ENCODE measurements around the gene FYTTD1. TPM values are rescaled to one million over a fixed set of nuclear protein-coding genes. Genes with fewer than 3 reads are reported as not detected.
A peak's percentile ranks its signal among the peaks of the same experiment; 100 is the strongest.

The FYTTD1 gene
- total and polyA plus RNA-seq, 9 donors = 44.7 to 79.9 (median 62.8) TPM

- no peak overlapping the region for H3K27ac ChIP-seq (ENCODE audit: low read length)
- H3K4me1 ChIP-seq (ENCODE audit: control insufficient read depth, insufficient read depth, low read length) = peaks cover 3% of the 10 kb centered on the region
- H3K27me3 ChIP-seq (ENCODE audit: control insufficient read depth, insufficient read depth, low read length) = no peaks in the 10 kb centered on the region
- H3K9me3 ChIP-seq (replicated peaks; ENCODE audit: control insufficient read depth, low read depth, low read length) = no peaks in the 10 kb centered on the region
- no peak overlapping the region for H3K4me3 ChIP-seq (ENCODE audit: low read length)
- DNase-seq = no peak
- no CpG with 5 or more reads among the region's 8 CpGs for WGBS (ENCODE audit: insufficient coverage)
- H3K36me3 ChIP-seq (ENCODE audit: control insufficient read depth, insufficient read depth, low read length) = no peaks in the 10 kb centered on the region
Measured at GRCh38 chr3:197801891-197802778, 52.5 kb downstream of the FYTTD1 start.

- Histone ChIP-seq H3K27me3 (ENCODE audit: control insufficient read depth, insufficient read depth, low read length) (no peaks in the 10 kb centered on the region), H3K9me3 (replicated peaks; ENCODE audit: control insufficient read depth, low read depth, low read length) (no peaks in the 10 kb centered on the region), H3K27ac (ENCODE audit: low read length) (no peak overlapping the region), H3K4me3 (ENCODE audit: low read length) (no peak overlapping the region), H3K4me1 (ENCODE audit: control insufficient read depth, insufficient read depth, low read length) (peaks cover 3% of the 10 kb centered on the region), H3K36me3 (ENCODE audit: control insufficient read depth, insufficient read depth, low read length) (no peaks in the 10 kb centered on the region)
- no peak for DNase-seq
- 100% methylated on average over 1 of the region's 3 CpGs for WGBS (ENCODE audit: insufficient coverage)
Measured at GRCh38 chr3:197802779-197803459, 53.2 kb downstream of the FYTTD1 start.

DNA sequence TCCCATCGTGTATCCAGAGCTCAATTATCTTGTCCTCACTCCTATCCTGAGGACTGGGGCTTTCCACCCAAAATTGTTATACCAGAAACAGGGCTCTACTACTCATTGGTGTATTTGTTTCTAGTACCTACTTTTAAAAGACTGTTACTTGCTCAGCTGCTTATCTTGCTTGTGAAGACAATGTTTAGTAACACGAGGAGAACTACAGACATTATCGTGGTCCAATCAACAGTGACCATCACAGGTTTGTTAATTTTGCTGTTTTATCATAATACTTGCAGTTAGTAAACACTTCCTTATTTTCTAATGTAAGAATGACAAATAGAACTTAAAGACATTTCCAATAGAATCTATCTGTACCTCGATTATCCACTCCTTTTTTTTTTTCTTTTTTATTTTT lies 54.8 kb downstream of the FYTTD1 start:
- H3K4me1 ChIP-seq (ENCODE audit: control insufficient read depth, insufficient read depth, low read length) = no peaks in the 10 kb centered on the region
- DNase-seq = no peak
- H3K27ac ChIP-seq (ENCODE audit: low read length) = no peak overlapping the region
- no peaks in the 10 kb centered on the region for H3K27me3 ChIP-seq (ENCODE audit: control insufficient read depth, insufficient read depth, low read length)
- no peaks in the 10 kb centered on the region for H3K36me3 ChIP-seq (ENCODE audit: control insufficient read depth, insufficient read depth, low read length)
- no CpG with 5 or more reads among the region's 4 CpGs for WGBS (ENCODE audit: insufficient coverage)
- H3K9me3 ChIP-seq (replicated peaks; ENCODE audit: control insufficient read depth, low read depth, low read length) = no peaks in the 10 kb centered on the region
- no peak overlapping the region for H3K4me3 ChIP-seq (ENCODE audit: low read length)

GRCh38 chr3:197807969-197808587 lies 58.4 kb downstream of the FYTTD1 start:
- no peak for DNase-seq
- no peaks in the 10 kb centered on the region for H3K27me3 ChIP-seq (ENCODE audit: control insufficient read depth, insufficient read depth, low read length)
- no peaks in the 10 kb centered on the region for H3K4me1 ChIP-seq (ENCODE audit: control insufficient read depth, insufficient read depth, low read length)
- H3K27ac ChIP-seq (ENCODE audit: low read length) = no peak overlapping the region
- no peaks in the 10 kb centered on the region for H3K36me3 ChIP-seq (ENCODE audit: control insufficient read depth, insufficient read depth, low read length)
- no peaks in the 10 kb centered on the region for H3K9me3 ChIP-seq (replicated peaks; ENCODE audit: control insufficient read depth, low read depth, low read length)
- H3K4me3 ChIP-seq (ENCODE audit: low read length) = no peak overlapping the region
- no CpG with 5 or more reads among the region's 4 CpGs for WGBS (ENCODE audit: insufficient coverage)

- Histone ChIP-seq H3K27ac (ENCODE audit: low read length) (peak overlapping the region; percentile 29), H3K27me3 (ENCODE audit: control insufficient read depth, insufficient read depth, low read length) (no peaks in the 10 kb centered on the region), H3K9me3 (replicated peaks; ENCODE audit: control insufficient read depth, low read depth, low read length) (no peaks in the 10 kb centered on the region), H3K36me3 (ENCODE audit: control insufficient read depth, insufficient read depth, low read length) (no peaks in the 10 kb centered on the region), H3K4me1 (ENCODE audit: control insufficient read depth, insufficient read depth, low read length) (no peaks in the 10 kb centered on the region), H3K4me3 (ENCODE audit: low read length) (no peak overlapping the region)
- 100% methylated on average over 1 of the region's 2 CpGs for WGBS (ENCODE audit: insufficient coverage)
- peak; percentile 82 for DNase-seq
Measured at GRCh38 chr3:197809356-197810020, 59.8 kb downstream of the FYTTD1 start.

- peak overlapping the region; percentile 20 for H3K27ac ChIP-seq (ENCODE audit: low read length)
- H3K4me3 ChIP-seq (ENCODE audit: low read length) = no peak overlapping the region
- 83% methylated on average over 1 of the region's 6 CpGs for WGBS (ENCODE audit: insufficient coverage)
- H3K4me1 ChIP-seq (ENCODE audit: control insufficient read depth, insufficient read depth, low read length) = no peaks in the 10 kb centered on the region
- H3K36me3 ChIP-seq (ENCODE audit: control insufficient read depth, insufficient read depth, low read length) = no peaks in the 10 kb centered on the region
- DNase-seq = no peak
- no peaks in the 10 kb centered on the region for H3K27me3 ChIP-seq (ENCODE audit: control insufficient read depth, insufficient read depth, low read length)
- no peaks in the 10 kb centered on the region for H3K9me3 ChIP-seq (replicated peaks; ENCODE audit: control insufficient read depth, low read depth, low read length)
Measured at GRCh38 chr3:197810901-197811300, 61.2 kb downstream of the FYTTD1 start.

DNA sequence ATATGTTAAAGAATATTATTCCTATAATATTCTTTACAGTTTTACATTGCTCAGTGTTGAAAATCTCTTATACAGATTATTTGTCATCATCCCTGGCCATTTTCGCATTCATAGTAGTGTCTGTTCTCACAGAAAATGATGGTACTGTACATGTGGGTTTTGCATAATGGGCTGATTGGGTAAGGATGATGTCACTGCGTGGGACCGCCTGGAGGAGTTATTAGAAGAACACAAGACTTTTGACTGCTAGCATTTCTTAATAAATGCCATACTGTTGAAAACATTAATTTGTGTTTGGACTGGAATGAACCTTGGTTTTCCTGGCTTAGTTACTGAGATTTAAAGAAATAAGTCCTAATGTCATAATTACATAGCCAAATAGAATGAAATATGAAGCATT lies 61.7 kb downstream of the FYTTD1 start:
- no CpG with 5 or more reads among the region's 3 CpGs for WGBS (ENCODE audit: insufficient coverage)
- no peak overlapping the region for H3K27ac ChIP-seq (ENCODE audit: low read length)
- H3K4me1 ChIP-seq (ENCODE audit: control insufficient read depth, insufficient read depth, low read length) = no peaks in the 10 kb centered on the region
- no peaks in the 10 kb centered on the region for H3K27me3 ChIP-seq (ENCODE audit: control insufficient read depth, insufficient read depth, low read length)
- H3K4me3 ChIP-seq (ENCODE audit: low read length) = no peak overlapping the region
- no peaks in the 10 kb centered on the region for H3K36me3 ChIP-seq (ENCODE audit: control insufficient read depth, insufficient read depth, low read length)
- H3K9me3 ChIP-seq (replicated peaks; ENCODE audit: control insufficient read depth, low read depth, low read length) = no peaks in the 10 kb centered on the region
- DNase-seq = peak; percentile 80

- Histone ChIP-seq H3K4me1 (ENCODE audit: control insufficient read depth, insufficient read depth, low read length) (no peaks in the 10 kb centered on the region), H3K9me3 (replicated peaks; ENCODE audit: control insufficient read depth, low read depth, low read length) (no peaks in the 10 kb centered on the region), H3K27me3 (ENCODE audit: control insufficient read depth, insufficient read depth, low read length) (no peaks in the 10 kb centered on the region), H3K36me3 (ENCODE audit: control insufficient read depth, insufficient read depth, low read length) (no peaks in the 10 kb centered on the region), H3K4me3 (ENCODE audit: low read length) (no peak overlapping the region), H3K27ac (ENCODE audit: low read length) (no peak overlapping the region)
- no peak for DNase-seq
- WGBS (ENCODE audit: insufficient coverage) = no CpG with 5 or more reads among the region's 4 CpGs
Measured at GRCh38 chr3:197814372-197814771, 64.7 kb downstream of the FYTTD1 start.

DNA sequence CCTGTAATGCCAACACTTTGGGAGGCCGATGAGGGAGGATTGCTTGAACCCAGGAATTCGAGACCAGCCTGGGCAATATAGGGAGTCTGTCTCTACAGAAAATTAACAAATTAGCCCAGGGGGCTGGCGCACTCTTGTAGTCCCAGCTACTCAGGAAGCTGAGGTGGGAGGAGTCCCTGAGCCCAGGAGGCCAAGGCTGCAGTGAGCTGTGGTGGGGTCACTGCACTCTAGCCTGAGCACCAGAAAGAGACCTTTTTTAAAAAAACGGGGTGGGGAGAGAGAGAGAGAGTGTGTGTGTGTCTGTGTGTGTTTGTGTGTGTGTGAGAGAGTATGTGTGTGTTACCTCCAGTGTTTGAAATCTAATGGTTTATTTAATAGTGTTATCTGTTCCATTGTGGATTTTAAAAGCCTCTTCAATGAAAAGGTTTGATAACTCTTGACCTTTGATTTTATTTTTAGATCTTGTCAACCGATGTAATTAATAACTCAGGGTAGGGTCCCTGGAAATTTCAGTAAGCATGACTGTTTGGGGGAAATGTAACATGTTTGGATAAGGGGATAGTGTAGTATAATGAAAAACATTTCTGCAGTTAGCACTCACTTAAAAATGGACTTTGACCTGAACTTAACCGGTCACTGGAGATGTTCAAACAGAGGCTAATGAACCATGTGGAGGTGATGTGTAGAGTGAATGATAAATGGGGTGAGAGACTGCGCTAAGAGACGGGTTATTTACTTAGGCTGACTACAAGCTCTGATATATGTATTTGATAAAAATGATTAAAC lies 71.1 kb downstream of the FYTTD1 start:
- no peak for DNase-seq
- H3K36me3 ChIP-seq (ENCODE audit: control insufficient read depth, insufficient read depth, low read length) = peaks cover 16% of the 10 kb centered on the region

More for the DNA sequence above, 71.1 kb downstream of the FYTTD1 start:
- Histone ChIP-seq H3K27ac (ENCODE audit: low read length) (no peak overlapping the region), H3K9me3 (replicated peaks; ENCODE audit: control insufficient read depth, low read depth, low read length) (no peaks in the 10 kb centered on the region), H3K4me1 (ENCODE audit: control insufficient read depth, insufficient read depth, low read length) (no peaks in the 10 kb centered on the region), H3K27me3 (ENCODE audit: control insufficient read depth, insufficient read depth, low read length) (no peaks in the 10 kb centered on the region), H3K4me3 (ENCODE audit: low read length) (no peak overlapping the region)
- 69% methylated on average over 4 of the region's 8 CpGs for WGBS (ENCODE audit: insufficient coverage)
